PFSK-1 (cell line): Measurements from ENCODE around the gene MSI2.

Experiments
- FOXP2 ChIP-seq: optimal IDR thresholded peaks from 2 replicates; pipeline ENCODE3; 2011; ENCODE audit warnings: borderline replicate concordance, control low read depth, inconsistent platforms; ENCODE audit not compliant: insufficient read depth; ENCODE audit errors: extremely low read length, extremely low read depth
- POLR2AphosphoS5 ChIP-seq: IDR thresholded peaks from 2 replicates; pipeline ENCODE4 v1.6.1; 2012; ENCODE audit warnings: low read depth, mild to moderate bottlenecking, control low read depth, low read length, moderate library complexity
- SIN3A ChIP-seq: IDR thresholded peaks from 2 replicates; pipeline ENCODE4 v1.6.1; 2012; ENCODE audit warnings: mild to moderate bottlenecking, low read length, moderate library complexity, borderline replicate concordance; ENCODE audit not compliant: insufficient read depth
- TAF1 ChIP-seq: IDR thresholded peaks from 2 replicates; pipeline ENCODE4 v1.6.1; 2012; ENCODE audit warnings: low read length, control low read depth, borderline replicate concordance; ENCODE audit not compliant: insufficient read depth
- TF ChIP-seq, protein P1 (sequence below), 2 experiments: IDR thresholded peaks; 2 replicates each; pipeline versions ENCODE4 v1.6.1 to v1.8.0; 2011 to 2012; ENCODE audit warnings: low read depth in 2 of 2, low read length in 2 of 2, control low read depth in 1 of 2, inconsistent platforms in 1 of 2, mild to moderate bottlenecking in 1 of 2, moderate library complexity in 1 of 2; ENCODE audit not compliant: insufficient read depth in 1 of 2

Gene MSI2

DNA sequence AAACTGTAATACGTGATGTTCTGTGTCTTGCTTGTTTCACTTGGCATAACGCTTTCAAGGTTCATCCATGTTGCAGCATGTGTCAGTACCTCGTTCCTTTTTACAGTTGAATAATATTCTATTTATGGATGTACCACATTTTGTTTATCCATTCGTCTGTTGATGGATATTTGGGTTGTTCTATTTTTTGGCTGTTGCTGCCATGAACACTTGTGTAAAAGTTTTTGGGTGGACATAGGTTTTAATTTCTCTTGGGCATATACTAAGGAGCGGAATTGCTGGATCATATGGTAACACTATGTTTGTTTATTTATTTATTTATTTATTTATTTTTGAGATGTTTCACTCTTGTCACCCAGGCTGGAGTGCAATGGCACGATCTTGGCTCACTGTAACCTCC, 137.0 kb downstream of the MSI2 start:
- TF ChIP-seq FOXP2: no peak
- no peak for TF ChIP-seq SIN3A
- TF ChIP-seq POLR2AphosphoS5: no peak
- TF ChIP-seq TAF1: no peak
- TF ChIP-seq, protein P1, sequence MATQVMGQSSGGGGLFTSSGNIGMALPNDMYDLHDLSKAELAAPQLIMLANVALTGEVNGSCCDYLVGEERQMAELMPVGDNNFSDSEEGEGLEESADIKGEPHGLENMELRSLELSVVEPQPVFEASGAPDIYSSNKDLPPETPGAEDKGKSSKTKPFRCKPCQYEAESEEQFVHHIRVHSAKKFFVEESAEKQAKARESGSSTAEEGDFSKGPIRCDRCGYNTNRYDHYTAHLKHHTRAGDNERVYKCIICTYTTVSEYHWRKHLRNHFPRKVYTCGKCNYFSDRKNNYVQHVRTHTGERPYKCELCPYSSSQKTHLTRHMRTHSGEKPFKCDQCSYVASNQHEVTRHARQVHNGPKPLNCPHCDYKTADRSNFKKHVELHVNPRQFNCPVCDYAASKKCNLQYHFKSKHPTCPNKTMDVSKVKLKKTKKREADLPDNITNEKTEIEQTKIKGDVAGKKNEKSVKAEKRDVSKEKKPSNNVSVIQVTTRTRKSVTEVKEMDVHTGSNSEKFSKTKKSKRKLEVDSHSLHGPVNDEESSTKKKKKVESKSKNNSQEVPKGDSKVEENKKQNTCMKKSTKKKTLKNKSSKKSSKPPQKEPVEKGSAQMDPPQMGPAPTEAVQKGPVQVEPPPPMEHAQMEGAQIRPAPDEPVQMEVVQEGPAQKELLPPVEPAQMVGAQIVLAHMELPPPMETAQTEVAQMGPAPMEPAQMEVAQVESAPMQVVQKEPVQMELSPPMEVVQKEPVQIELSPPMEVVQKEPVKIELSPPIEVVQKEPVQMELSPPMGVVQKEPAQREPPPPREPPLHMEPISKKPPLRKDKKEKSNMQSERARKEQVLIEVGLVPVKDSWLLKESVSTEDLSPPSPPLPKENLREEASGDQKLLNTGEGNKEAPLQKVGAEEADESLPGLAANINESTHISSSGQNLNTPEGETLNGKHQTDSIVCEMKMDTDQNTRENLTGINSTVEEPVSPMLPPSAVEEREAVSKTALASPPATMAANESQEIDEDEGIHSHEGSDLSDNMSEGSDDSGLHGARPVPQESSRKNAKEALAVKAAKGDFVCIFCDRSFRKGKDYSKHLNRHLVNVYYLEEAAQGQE (IDR thresholded peaks at IDR 0.05; ENCODE audit: insufficient read depth in 1 of 2, low read depth in 2 of 2, low read length in 2 of 2): no peak

DNA sequence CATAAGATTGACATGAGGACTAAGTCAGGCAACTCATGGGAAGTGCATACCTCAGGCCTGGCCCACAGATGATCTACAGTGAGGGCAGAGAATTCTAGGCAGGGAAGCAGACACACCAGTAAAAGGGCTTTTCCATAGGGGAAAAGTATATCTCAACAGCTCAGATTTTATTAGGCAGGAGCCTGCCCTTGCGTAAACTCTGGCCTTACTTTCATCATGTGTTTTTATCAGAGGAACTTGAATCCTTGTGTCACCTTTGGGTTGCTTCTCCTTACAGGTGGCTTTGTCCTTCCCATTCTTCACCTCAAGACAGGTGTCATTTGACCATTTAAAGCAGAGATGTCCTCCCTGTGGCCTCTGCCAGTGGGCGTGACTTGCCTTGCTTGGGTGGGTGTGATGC, 138.1 kb downstream of the MSI2 start:
- TF ChIP-seq TAF1 (no peak), SIN3A (no peak), FOXP2 (no peak)
- TF ChIP-seq, protein P1 (IDR thresholded peaks at IDR 0.05; ENCODE audit: insufficient read depth in 1 of 2, low read depth in 2 of 2, low read length in 2 of 2): no peak

DNA sequence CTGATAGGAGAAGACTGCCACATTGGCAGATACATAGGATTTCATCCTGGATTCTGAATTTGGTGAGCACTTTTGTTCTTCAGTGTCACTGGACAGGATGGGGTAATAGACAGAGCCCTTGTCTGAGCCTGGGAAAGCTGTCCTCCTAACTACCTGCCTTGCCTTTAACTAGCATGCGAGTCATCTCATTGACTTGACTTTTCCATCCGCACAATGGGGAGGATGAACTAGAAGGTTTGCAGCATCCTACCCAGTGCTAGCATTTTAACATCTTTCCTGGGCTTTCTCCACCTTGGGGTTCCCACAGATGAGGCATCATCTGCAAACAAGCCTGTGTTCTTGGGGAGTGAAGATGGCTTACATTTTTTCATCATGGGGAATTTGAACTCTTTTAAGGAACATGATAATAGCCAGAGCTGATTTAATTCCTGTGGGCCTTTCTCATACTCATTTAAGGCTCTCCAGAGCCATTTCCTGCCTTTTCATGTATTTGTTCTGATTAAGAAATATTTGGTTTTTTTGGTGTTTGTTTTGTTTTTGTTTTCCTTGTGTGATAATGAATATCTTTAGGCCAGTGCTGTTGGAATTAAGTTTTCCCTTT, 139.5 kb downstream of the MSI2 start:
- TF ChIP-seq POLR2AphosphoS5 (no peak), TAF1 (no peak), SIN3A (no peak), FOXP2 (no peak)
- TF ChIP-seq, protein P1 (IDR thresholded peaks at IDR 0.05; ENCODE audit: insufficient read depth in 1 of 2, low read depth in 2 of 2, low read length in 2 of 2): no peak

DNA sequence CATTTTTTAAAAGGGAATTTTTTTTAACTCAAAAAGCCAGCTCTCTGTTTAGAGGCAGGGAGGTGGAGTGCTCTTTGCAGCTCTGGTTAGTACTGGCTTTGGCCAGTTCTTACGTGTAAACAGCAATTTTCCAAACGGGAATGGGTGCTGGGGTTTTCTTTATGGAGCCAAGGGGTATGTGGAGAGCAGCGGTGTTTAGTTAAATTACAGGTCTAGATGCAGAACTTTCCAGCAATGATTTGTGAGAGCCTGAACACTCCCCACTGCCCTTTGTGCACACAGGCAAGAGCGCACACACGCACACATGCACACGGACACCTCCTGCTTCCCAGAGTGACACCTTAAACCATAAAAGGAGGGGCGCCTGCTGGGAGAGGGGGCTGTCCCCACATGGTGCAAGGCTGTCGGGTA, 140.2 kb downstream of the MSI2 start:
- TF ChIP-seq, protein P1 (IDR thresholded peaks at IDR 0.05; ENCODE audit: insufficient read depth in 1 of 2, low read depth in 2 of 2, low read length in 2 of 2): no peak
- TF ChIP-seq FOXP2 (no peak), TAF1 (no peak), SIN3A (no peak)

DNA sequence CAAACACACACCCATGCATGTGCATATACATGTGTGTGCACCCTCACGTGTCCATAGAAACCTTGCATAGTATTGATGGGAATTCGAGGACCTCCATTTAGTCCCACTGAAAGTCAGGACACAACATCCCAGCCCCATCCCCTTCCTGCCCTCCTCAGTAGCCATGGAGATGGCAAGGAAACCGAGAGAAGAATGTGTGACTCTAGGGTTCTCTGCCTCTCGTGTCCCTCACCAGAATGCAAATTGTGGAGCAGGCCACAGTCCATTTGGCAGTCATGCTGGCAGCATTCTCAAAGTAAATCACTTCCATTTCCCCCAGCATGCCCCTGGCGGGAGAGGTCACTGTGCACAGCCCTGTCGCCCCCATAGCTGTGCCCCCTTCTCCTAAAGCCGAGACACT, 141.1 kb downstream of the MSI2 start:
- no peak for TF ChIP-seq POLR2AphosphoS5
- TF ChIP-seq, protein P1 (IDR thresholded peaks at IDR 0.05; ENCODE audit: insufficient read depth in 1 of 2, low read depth in 2 of 2, low read length in 2 of 2): no peak
- TF ChIP-seq FOXP2: no peak
- no peak for TF ChIP-seq SIN3A
- no peak for TF ChIP-seq TAF1
